Transverse colon (tissue), 4 donors: ENCODE results near the gene ZDHHC17.

ENCODE experiments used
- POLR2A ChIP-seq: fragments of 450-650 bp; IDR thresholded peaks from one replicate; pipeline ENCODE4 v1.6.1; 2016; ENCODE audit warnings: antibody characterized with exemption, mild to moderate bottlenecking, moderate library complexity
- POLR2AphosphoS5 ChIP-seq, 3 donors: sonication (generic); formaldehyde crosslinking; IDR thresholded peaks; one replicate each; pipeline ENCODE4 v1.6.1; 2016; ENCODE audit warnings: antibody characterized with exemption in 3 of 3
- TF ChIP-seq, protein P1 (sequence below), 5 experiments: fragments of 200-600 bp in 3 of 5; fragments of 450-650 bp in 2 of 5; sonication (generic) in 3 of 5; IDR thresholded peaks; 1 replicate in 2 of 5; 2 replicates in 3 of 5; pipeline ENCODE4 v1.5.1; 2016 to 2017; ENCODE audit warnings: antibody characterized with exemption in 5 of 5, inconsistent platforms in 3 of 5, mild to moderate bottlenecking in 2 of 5, moderate library complexity in 1 of 5

DNA sequence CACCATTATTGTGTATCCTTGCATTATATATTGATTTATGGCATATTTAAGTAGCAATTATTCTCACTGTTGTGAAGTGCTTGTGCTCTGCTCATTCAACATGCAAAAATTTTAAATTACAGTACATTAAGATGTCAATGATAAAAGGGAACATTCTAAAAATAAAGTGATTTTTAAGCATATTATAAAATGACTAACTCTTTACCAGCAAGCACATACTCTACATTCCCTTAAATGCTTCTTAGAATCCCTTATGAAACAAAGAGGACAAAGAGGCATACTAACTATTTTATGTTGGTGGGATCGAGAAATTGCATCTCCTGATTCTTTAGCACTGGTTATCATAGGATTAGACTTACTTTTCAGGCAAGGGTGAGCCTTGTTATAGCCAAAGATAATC lies 46.6 kb upstream of the ZDHHC17 start:
- TF ChIP-seq, protein P1, sequence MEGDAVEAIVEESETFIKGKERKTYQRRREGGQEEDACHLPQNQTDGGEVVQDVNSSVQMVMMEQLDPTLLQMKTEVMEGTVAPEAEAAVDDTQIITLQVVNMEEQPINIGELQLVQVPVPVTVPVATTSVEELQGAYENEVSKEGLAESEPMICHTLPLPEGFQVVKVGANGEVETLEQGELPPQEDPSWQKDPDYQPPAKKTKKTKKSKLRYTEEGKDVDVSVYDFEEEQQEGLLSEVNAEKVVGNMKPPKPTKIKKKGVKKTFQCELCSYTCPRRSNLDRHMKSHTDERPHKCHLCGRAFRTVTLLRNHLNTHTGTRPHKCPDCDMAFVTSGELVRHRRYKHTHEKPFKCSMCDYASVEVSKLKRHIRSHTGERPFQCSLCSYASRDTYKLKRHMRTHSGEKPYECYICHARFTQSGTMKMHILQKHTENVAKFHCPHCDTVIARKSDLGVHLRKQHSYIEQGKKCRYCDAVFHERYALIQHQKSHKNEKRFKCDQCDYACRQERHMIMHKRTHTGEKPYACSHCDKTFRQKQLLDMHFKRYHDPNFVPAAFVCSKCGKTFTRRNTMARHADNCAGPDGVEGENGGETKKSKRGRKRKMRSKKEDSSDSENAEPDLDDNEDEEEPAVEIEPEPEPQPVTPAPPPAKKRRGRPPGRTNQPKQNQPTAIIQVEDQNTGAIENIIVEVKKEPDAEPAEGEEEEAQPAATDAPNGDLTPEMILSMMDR (IDR thresholded peaks at IDR 0.05) = no peak
- TF ChIP-seq POLR2AphosphoS5 (IDR thresholded peaks at IDR 0.05) (no peak), POLR2A (no peak)
